SJSA1 (cell line): ENCODE data around the gene SLC2A1. TPM values are rescaled to one million over a fixed set of nuclear protein-coding genes. Genes with fewer than 3 reads are reported as not detected.
"Not testable (repeated sequence)": the region's sequence is repeated elsewhere in the genome, so short reads cannot be mapped to it uniquely, and the experiment has no call there.

Experiments
- DNase-seq, 2 experiments: peaks; one replicate each; pipeline ENCODE4 v3.0.0-alpha.2; 2015 to 2020; ENCODE audit warnings: low spot score in 2 of 2, low read depth in 1 of 2
- H3K27ac ChIP-seq: fragments of 250-450 bp; sonication (Bioruptor Pico); 2 replicates; pipeline ENCODE4 v1.5.1; 2020; ENCODE audit warnings: mild to moderate bottlenecking, moderate library complexity
- H3K27me3 ChIP-seq: fragments of 250-450 bp; sonication (Bioruptor Pico); replicated peaks from 2 replicates; pipeline ENCODE4 v1.5.1; 2020; ENCODE audit warnings: mild to moderate bottlenecking, moderate library complexity
- H3K36me3 ChIP-seq: fragments of 250-450 bp; sonication (Bioruptor Pico); 2 replicates; pipeline ENCODE4 v1.5.1; 2020; ENCODE audit warnings: mild to moderate bottlenecking
- H3K4me1 ChIP-seq: fragments of 250-450 bp; sonication (Bioruptor Pico); replicated peaks from 2 replicates; pipeline ENCODE4 v1.6.1; 2021; ENCODE audit warnings: mild to moderate bottlenecking
- H3K4me3 ChIP-seq: fragments of 250-450 bp; sonication (Bioruptor Pico); 2 replicates; pipeline ENCODE4 v1.5.1; 2020; ENCODE audit warnings: mild to moderate bottlenecking
- H3K9me3 ChIP-seq: fragments of 250-450 bp; sonication (Bioruptor Pico); replicated peaks from 2 replicates; pipeline ENCODE4 v1.5.1; 2020; ENCODE audit warnings: mild to moderate bottlenecking
- total RNA-seq: library from RNA; depleted of rRNA; stranded (reverse); fragments of >200 nt; shearing (Covaris generic); gene quantifications from 2 replicates; pipeline ENCODE4 v1.2.3, GENCODE V29; 2014

SLC2A1 gene
- total RNA-seq, 1 experiment from 2014 or later = 173 TPM

DNA sequence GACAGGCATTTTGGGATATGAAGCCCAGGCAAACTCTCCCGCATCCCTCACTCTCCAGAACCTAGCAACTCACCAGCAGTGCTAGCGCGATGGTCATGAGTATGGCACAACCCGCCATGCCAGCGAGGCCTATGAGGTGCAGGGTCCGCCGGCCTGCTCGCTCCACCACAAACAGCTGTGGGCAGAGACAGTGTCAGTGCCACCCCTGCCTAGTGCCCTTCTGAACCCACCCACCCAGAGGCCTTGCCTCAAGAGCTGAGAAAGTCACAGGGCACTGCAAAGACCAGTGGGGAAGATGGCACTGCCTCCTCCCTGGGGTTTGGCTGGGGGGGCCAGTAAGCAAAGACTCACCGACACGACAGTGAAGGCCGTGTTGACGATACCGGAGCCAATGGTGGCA lies 29.8 kb downstream of the SLC2A1 start:
- no peaks in the 10 kb centered on the region for H3K9me3 ChIP-seq
- peaks cover 85% of the 10 kb centered on the region for H3K36me3 ChIP-seq
- H3K4me3 ChIP-seq = no peak overlapping the region
- H3K4me1 ChIP-seq = peaks cover 33% of the 10 kb centered on the region
- no peaks in the 10 kb centered on the region for H3K27me3 ChIP-seq
- H3K27ac ChIP-seq = no peak overlapping the region
- DNase-seq = no peak

DNA sequence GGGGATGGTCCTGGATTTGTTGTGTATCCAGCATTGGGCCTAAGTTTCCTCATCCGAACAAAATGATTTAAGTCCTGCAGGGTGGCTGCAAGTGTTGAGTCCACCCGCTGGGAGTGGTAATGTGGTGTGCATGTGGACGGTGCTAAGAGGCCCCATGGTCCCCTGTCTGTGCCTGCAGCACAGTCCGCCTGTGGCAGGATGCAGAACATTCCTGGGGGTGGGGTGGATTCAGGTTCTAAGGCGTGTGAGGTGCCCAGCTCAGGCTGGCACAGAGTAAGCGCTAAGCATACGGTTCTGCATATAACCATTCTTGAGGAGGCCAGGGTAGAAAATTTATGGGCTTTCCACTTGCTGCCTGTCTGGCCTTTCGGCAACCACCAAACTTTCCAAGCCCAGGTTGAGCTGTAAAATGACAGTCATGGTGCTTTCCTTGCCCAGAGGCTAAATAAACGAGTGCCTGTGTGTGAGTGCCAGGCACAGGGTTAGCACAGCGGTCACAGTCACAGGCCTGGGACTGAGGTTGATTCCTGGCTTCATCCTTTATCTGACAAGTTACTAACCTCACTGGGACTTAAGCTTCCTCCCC lies 30.7 kb downstream of the SLC2A1 start:
- no peak overlapping the region for H3K27ac ChIP-seq
- no peaks in the 10 kb centered on the region for H3K9me3 ChIP-seq
- peaks cover 36% of the 10 kb centered on the region for H3K4me1 ChIP-seq
- no peak overlapping the region for H3K4me3 ChIP-seq
- peaks cover 76% of the 10 kb centered on the region for H3K36me3 ChIP-seq
- no peaks in the 10 kb centered on the region for H3K27me3 ChIP-seq
- DNase-seq = no peak

DNA sequence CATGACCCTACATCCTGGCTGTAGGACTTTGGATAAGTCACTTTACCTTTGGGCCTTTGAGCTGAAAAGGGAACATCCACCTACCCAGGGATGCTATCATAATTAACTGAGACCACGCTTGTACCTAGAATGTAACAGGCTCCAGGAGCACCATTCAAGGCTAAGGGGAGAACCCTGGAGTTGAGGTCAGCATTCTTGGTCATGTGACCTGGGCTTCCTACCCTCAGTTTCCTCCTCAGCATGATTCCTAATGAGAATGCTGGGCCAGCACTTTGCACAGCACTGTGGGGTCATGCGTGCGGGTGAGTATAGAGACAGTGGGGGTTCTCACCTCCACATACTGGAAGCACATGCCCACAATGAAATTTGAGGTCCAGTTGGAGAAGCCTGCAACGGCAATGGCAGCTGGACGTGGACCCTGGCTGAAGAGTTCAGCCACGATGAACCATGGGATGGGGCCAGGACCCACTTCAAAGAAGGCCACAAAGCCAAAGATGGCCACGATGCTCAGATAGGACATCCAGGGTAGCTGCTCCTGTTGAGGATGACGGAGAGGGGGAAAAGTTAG lies 31.3 kb downstream of the SLC2A1 start:
- H3K27ac ChIP-seq = no peak overlapping the region
- no peaks in the 10 kb centered on the region for H3K27me3 ChIP-seq
- H3K4me3 ChIP-seq = no peak overlapping the region
- H3K36me3 ChIP-seq = peaks cover 71% of the 10 kb centered on the region
- no peaks in the 10 kb centered on the region for H3K9me3 ChIP-seq
- H3K4me1 ChIP-seq = peaks cover 31% of the 10 kb centered on the region
- no peak for DNase-seq

DNA sequence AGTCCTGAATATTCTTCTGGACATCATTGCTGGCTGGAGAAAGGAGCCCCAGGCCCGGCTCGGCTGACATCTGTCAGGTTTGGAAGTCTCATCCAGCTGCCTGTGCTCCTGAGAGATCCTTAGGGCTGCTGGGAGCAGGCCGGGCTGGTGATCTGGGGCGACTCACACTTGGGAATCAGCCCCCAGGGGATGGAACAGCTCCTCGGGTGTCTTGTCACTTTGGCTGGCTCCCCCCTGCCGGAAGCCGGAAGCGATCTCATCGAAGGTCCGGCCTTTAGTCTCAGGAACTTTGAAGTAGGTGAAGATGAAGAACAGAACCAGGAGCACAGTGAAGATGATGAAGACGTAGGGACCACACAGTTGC lies 31.8 kb downstream of the SLC2A1 start:
- no peak overlapping the region for H3K27ac ChIP-seq
- no peak overlapping the region for H3K4me3 ChIP-seq
- no peaks in the 10 kb centered on the region for H3K27me3 ChIP-seq
- peaks cover 26% of the 10 kb centered on the region for H3K4me1 ChIP-seq
- DNase-seq = no peak
- H3K36me3 ChIP-seq = peaks cover 71% of the 10 kb centered on the region
- no peaks in the 10 kb centered on the region for H3K9me3 ChIP-seq

DNA sequence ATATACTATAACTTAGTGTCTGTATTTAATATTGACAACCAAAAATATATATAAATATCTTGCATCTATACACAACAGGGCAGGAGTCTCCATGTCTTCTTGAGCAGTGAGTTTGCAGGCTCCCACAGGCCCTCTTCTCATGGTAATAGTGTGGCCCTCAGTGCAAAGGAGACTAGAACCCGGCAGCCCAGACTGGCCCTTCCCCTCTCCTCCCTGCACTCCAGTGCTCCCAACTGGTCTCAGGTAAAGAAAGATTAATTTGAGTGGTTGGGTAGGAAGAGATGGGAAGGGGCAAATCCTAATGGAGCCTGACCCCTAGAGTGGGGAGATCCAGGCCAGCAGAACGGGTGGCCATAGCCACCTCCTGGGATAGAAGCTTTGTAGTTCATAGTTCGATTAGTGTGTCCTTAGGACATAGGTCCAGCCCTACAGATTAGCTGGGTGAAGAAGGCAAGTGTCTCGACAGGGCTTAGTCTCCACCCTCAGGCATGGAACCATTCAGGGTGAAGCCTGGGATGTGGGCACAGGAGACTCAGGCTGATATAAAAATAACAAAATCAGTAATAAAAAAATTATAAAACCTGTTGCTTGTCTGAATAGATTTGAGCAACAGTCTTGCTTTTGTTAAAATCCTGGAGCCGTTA lies 32.3 kb downstream of the SLC2A1 start:
- peaks cover 21% of the 10 kb centered on the region for H3K4me1 ChIP-seq
- H3K4me3 ChIP-seq = no peak overlapping the region
- H3K27me3 ChIP-seq = no peaks in the 10 kb centered on the region
- no peak for DNase-seq
- no peaks in the 10 kb centered on the region for H3K9me3 ChIP-seq
- no peak overlapping the region for H3K27ac ChIP-seq
- peaks cover 68% of the 10 kb centered on the region for H3K36me3 ChIP-seq

DNA sequence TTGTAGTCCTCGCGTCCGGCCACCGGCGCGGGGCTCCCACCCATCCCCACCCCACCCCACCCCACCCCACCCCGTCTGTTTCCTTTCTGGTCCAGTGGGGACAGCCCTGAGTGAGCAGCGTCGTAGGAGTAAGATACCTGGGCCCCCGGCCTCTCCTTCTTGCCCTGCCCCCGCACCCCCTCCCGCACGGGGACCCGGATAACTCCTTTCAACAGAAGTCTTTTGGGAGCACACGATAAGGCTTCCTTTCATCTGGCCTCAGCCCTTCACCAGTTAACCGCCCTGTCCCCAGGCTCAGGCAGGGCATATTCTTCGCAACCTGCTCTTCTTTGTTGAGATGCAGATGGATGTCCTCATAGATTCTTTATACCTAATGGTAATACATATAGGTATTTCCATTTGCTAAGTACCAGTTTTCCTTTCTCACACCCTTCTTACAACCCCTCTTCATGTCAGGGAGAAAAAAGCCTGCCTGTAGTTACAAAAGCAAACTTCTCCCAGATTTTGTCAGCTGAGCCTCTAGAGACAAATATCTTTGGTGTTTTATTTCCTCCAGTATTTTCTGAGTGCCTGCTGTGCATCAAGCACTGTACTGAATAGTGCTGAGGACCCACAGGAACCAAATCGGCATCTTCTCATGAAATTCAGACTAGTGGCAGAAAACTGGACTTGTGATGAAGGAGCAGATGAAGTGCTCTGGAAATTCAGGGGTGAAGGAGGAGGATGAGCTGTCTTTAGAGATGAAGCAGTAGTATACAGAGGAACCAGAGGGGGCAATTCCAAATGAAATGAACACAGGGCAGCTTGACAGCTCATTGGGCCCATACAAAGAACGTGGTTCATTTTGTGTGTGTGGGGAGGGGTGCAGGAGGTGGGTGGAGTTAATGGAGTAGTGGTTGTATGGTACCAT lies 33.6 kb downstream of the SLC2A1 start:
- Histone ChIP-seq H3K27ac (peak overlapping the region; percentile 87), H3K36me3 (peaks cover 56% of the 10 kb centered on the region), H3K9me3 (no peaks in the 10 kb centered on the region), H3K4me3 (peak overlapping the region; percentile 58), H3K27me3 (no peaks in the 10 kb centered on the region), H3K4me1 (peaks cover 14% of the 10 kb centered on the region)
- DNase-seq = peak in 1 of 2 experiments; percentile 26

DNA sequence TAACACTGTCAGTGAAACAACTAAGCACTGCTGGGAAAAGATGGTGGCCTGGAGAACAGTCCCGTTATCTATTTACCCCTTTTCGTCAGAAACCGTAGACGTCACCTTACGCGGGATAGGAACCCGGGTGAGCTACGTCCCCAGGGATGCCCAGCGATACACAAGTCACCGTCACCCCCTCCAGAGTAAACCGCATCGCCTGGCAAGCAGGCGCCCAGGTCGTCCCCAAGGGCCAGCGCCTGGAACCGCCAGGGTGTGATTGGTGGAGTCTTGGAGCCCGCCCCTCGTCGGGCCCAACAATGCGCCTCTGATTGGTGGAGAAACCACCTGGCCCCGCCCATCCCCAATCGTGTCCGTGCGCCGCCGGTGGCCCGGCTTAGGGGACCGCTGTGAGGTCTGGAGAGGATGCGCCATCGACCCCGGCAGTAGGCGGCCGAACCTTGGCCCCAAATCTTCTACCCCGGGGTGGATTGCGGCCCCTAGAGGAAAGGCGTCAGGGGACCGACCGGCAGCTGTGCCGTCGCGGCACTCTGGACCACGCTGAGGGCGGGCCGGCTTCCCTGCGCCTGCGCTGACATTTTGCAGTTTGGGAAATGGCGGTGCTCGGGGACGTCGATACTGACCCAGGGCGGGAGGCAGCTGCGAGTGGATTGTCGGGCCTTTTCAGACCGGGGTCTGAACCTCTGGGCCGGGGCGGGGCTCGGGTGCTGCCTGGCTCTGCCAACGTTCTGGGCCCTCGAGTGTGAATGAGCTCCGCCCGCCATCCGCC lies 34.4 kb downstream of the SLC2A1 start:
- H3K36me3 ChIP-seq = peaks cover 47% of the 10 kb centered on the region
- H3K4me3 ChIP-seq = peak overlapping the region; percentile 58
- no peaks in the 10 kb centered on the region for H3K9me3 ChIP-seq
- peaks cover 14% of the 10 kb centered on the region for H3K4me1 ChIP-seq
- H3K27me3 ChIP-seq = no peaks in the 10 kb centered on the region
- peak overlapping the region; percentile 87 for H3K27ac ChIP-seq
- DNase-seq = peak; percentile 96

DNA sequence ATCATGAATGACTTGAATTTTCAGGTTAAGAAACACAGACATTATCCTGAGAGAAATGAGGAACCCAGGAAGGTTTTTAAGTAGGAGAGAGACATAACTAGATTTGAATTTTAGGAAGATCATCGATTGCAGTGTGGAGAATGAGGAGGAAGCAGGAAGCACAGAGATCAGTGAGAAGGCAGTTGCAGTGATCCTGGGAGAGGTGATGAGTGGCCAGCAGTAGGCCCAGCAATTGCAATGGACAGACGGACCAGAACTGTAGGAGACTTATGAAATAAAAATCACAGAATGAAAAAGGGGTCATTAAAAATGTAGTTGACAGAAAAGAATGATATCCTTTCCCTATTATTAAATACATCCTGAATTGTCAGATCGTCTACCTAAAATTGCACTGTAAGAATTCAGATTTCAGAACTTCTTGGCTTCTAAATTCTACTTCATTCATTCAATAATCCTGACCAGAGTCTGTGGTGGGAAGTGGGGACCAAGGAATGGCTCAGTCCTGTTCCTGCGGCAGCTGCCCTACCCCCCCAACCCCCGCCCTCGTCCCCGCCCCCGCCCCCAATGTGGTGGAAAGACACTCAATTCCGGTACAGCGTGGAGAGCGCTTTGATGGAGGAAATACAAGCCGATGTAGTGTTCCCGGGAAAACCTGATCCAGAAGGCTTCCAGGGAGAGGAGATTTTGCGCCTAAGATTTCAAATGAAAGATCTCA lies 35.1 kb downstream of the SLC2A1 start:
- Histone ChIP-seq H3K36me3 (peaks cover 40% of the 10 kb centered on the region), H3K4me1 (peaks cover 14% of the 10 kb centered on the region), H3K4me3 (peak overlapping the region; percentile 58), H3K27ac (peak overlapping the region; percentile 87), H3K9me3 (no peaks in the 10 kb centered on the region), H3K27me3 (no peaks in the 10 kb centered on the region)
- DNase-seq = no peak

DNA sequence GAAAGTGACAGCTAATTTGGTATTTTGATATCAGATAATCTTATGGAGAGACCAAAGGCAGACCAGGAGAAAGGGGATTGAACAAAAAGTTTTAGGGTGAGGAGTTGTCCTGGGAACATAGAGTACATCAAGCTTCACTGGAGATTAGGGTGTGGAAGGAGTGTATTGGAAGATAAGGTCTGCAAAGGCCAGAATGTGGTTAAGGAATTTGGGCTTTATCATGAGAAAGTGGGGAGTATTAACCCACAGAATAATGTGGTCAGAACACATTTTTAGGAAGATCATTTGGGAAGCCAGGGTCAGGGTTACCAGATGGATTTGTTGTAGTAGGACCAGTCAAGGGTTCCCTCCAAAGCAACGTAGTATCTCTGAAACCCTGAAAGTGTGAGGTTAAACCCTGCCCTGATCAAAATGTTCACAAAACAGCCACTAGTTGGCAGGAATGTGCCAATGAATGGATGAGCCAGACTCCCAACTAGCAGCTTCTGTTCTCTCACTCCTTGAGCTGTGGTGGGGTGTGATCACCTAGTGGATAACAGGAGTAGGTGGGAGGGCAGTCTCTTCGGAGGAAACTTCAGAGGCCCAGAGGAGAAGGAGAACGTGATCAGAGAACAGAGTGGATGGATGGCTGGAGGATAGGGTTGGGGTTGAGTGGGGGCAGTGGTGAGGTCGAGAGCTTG lies 35.8 kb downstream of the SLC2A1 start:
- H3K9me3 ChIP-seq = no peaks in the 10 kb centered on the region
- H3K27ac ChIP-seq = no peak overlapping the region
- DNase-seq = peak; percentile 62 to 76
- H3K4me1 ChIP-seq = peaks cover 14% of the 10 kb centered on the region
- peaks cover 33% of the 10 kb centered on the region for H3K36me3 ChIP-seq
- H3K27me3 ChIP-seq = no peaks in the 10 kb centered on the region
- H3K4me3 ChIP-seq = no peak overlapping the region

DNA sequence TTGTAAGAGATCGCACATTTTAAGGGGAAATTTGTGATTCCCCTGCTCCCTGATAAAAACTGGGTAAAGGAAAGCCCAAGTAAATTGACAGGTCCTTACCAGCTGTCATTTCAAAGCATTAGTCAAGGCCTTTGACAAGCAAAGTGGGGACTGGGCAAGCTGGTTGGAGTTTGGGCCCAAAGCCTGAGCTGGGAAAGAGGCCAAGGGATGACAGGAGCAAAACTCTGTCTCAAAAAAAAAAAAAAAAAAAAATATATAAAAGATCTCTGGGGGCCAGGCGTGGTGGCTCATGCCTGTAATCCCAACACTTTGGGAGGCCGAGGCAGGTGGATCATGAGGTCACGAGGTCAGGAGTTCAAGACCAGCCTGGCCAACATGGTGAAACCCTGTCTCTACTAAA lies 36.9 kb downstream of the SLC2A1 start:
- Histone ChIP-seq H3K27ac (no peak overlapping the region), H3K9me3 (no peaks in the 10 kb centered on the region), H3K4me3 (no peak overlapping the region), H3K36me3 (peaks cover 22% of the 10 kb centered on the region), H3K27me3 (no peaks in the 10 kb centered on the region), H3K4me1 (peaks cover 14% of the 10 kb centered on the region)
- no peak for DNase-seq

DNA sequence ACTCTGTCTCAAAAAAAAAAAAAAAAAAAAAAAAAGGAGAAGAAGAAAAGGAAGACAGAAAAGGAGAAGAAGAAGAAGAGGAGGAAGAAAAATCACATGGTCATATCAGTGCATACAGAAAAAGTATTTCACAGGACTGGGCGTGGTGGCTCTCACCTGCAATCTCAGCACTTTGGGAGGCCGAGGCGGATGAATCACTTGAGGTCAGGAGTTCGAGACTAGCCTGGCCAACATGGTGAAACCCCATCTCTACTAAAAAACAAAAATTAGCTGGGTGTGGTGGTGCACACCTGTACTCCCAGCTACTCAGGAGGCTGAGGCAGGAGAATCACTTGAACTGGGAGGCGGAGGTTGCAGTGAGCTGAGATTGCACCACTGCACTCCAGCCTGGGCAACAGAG lies 39.0 kb downstream of the SLC2A1 start:
- H3K27ac ChIP-seq, H3K36me3 ChIP-seq, H3K9me3 ChIP-seq, H3K4me3 ChIP-seq, H3K4me1 ChIP-seq, H3K27me3 ChIP-seq, DNase-seq: not testable (repeated sequence)

DNA sequence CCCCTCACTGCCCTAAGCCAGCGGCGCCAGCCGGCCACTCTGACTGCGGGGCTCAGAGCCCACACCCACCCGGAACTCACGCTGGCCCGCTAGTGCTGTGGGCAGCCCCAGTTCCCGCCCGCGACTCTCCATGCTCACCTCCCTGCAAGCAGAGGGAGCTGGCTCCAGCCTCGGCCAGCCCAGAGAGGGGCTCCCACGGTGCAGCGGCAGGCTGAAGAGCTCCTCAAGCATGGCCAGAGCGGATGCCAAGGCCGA lies 41.5 kb downstream of the SLC2A1 start:
- DNase-seq = no peak
- Histone ChIP-seq H3K27ac (no peak overlapping the region), H3K9me3 (peaks cover 5% of the 10 kb centered on the region)

DNA sequence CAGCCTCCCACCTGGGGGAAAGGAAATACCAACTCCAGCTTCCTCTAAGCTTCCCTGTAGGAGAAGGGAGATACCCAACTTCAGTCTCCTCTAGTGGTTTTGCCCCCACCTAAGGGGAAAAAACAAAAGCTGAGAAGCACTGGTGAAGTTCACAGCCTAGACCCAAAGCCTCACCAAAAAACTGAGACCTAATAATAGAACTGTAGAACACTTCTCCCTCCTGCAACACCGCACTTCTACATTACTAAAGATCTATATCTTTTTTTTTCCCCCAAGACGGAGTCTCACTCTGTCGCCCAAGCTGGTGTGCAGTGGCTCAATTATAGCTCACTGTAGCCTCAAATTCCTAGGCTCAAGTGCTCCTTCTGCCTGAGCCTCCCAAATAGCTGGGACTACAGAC lies 43.2 kb downstream of the SLC2A1 start:
- peaks cover 5% of the 10 kb centered on the region for H3K9me3 ChIP-seq
- H3K36me3 ChIP-seq = no peaks in the 10 kb centered on the region
- H3K4me3 ChIP-seq = no peak overlapping the region
- H3K27ac ChIP-seq = no peak overlapping the region
- DNase-seq = no peak
- no peaks in the 10 kb centered on the region for H3K27me3 ChIP-seq
- H3K4me1 ChIP-seq = no peaks in the 10 kb centered on the region

More for the DNA sequence above, 41.5 kb downstream of the SLC2A1 start:
- H3K4me1 ChIP-seq = no peaks in the 10 kb centered on the region
- H3K4me3 ChIP-seq = no peak overlapping the region
- no peaks in the 10 kb centered on the region for H3K27me3 ChIP-seq
- no peaks in the 10 kb centered on the region for H3K36me3 ChIP-seq
